ENCODE results near the gene ASPG. TPM values are rescaled to one million over a fixed set of nuclear protein-coding genes. Genes with fewer than 3 reads are reported as not detected.

ASPG gene
- total and polyA plus RNA-seq, 2 donors (not counting 1 experiment from before 2014, with no cell fraction given): not detected

DNA sequence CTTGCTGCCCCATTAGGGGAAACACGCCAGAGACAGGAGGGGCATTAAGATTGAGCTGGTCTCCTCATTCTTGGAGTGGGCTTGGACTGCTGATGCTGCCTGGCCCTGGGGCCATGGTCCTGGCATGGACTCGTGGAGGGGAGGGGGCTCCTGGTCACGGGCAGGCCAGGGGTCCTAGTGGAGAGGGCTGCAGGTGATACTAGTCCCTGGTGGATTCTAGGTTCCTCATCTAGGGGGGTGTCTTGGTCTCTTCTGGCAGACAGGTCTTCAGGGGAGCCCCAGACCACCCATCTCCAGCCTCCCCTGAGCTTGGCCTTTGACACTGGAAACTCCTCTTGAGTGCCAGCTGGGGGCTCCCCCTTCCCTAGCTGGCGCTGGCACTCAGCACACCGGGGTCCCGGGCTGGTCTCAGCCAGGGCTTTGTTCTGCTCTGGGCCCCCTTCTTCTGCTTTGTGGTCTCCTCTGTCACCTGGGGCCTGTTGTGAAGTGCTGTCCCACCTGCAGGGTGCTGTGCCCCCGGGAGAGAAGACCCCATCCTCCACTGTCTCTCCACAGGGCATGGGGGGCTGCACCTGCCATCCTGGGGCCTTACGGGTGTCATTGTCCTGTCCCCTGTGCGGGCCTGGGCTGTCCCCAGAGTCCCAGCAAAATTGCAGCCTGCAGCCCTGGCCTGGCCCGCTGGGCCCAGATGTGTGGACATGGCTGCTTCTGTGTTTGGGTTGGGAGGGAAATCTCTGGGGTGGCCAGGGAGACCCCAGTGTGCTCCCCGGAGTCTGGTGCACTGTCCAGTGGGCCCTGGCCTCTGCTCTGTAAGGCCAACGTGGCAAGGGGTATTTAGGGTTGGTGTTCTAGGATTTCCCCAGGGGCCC is 55.2 kb downstream of the ASPG start:
- H3K27ac ChIP-seq (ENCODE audit: insufficient read depth, low read length): no peak overlapping the region
- no peak for DNase-seq (ENCODE audit: low read depth in 2 of 2)
- H3K4me2 ChIP-seq (ENCODE audit: extremely low read depth, insufficient read depth, low read length): no peak overlapping the region
- TF ChIP-seq, protein P1, sequence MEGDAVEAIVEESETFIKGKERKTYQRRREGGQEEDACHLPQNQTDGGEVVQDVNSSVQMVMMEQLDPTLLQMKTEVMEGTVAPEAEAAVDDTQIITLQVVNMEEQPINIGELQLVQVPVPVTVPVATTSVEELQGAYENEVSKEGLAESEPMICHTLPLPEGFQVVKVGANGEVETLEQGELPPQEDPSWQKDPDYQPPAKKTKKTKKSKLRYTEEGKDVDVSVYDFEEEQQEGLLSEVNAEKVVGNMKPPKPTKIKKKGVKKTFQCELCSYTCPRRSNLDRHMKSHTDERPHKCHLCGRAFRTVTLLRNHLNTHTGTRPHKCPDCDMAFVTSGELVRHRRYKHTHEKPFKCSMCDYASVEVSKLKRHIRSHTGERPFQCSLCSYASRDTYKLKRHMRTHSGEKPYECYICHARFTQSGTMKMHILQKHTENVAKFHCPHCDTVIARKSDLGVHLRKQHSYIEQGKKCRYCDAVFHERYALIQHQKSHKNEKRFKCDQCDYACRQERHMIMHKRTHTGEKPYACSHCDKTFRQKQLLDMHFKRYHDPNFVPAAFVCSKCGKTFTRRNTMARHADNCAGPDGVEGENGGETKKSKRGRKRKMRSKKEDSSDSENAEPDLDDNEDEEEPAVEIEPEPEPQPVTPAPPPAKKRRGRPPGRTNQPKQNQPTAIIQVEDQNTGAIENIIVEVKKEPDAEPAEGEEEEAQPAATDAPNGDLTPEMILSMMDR (conservative IDR thresholded peaks at IDR 0.05 in 1 of 2, IDR thresholded peaks at IDR 0.05 in 1 of 2; ENCODE audit: low read depth in 1 of 2, low read length in 2 of 2): no peak
- TF ChIP-seq EZH2 (IDR thresholded peaks at IDR 0.05; ENCODE audit: low read length, missing control alignments): no peak
- H3K4me1 ChIP-seq (ENCODE audit: control insufficient read depth, extremely low read depth, insufficient read depth, low read length): no peaks in the 10 kb centered on the region
- no peak overlapping the region for H3K4me3 ChIP-seq (replicated peaks in 1 of 4; ENCODE audit: control extremely low read depth in 1 of 4, insufficient read depth in 1 of 4, low read depth in 3 of 4, low read length in 4 of 4)
- peaks cover 8% of the 10 kb centered on the region for H3K27me3 ChIP-seq (ENCODE audit: control insufficient read depth, insufficient read depth, low read length)
- H3K9ac ChIP-seq (ENCODE audit: insufficient read depth, low read length): no peak overlapping the region
- no peak overlapping the region for H2AFZ ChIP-seq (ENCODE audit: low read length)
- no peaks in the 10 kb centered on the region for H3K36me3 ChIP-seq (ENCODE audit: control insufficient read depth, insufficient read depth, low read length)
- H3K9me3 ChIP-seq (ENCODE audit: control insufficient read depth, insufficient read depth, low read depth, low read length): no peaks in the 10 kb centered on the region
- H3K79me2 ChIP-seq (ENCODE audit: control insufficient read depth, insufficient read depth, low read length): no peaks in the 10 kb centered on the region
- H4K20me1 ChIP-seq (ENCODE audit: control insufficient read depth, extremely low read depth, insufficient read depth, low read length): no peaks in the 10 kb centered on the region

DNA sequence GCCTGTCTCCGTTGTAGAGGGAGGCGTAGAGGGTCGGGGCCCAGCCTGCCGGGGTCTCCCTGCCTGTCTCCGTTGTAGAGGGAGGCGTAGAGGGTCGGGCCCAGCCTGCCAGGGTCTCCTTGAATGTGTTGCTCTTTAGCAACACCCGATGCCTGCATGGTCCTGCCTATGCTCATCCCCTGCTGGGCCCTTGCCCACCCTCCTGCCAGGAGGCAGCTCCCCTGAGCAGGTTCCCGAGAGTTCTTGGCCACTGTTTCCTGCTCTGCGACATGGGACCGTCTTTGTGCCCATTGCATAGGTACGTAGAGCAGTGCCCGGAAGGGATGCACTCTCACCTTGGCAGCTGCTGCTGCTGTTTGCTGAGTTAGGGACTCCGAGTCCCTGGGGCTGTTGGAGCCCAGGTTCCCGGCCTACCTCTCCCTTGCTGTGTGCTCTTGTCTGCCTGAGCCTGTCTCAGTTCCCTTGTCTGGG is 56.2 kb downstream of the ASPG start:
- DNase-seq (ENCODE audit: low read depth in 2 of 2): no peak

More for the DNA sequence above, 56.2 kb downstream of the ASPG start:
- Histone ChIP-seq H2AFZ (ENCODE audit: low read length) (no peak overlapping the region), H3K79me2 (ENCODE audit: control insufficient read depth, insufficient read depth, low read length) (no peaks in the 10 kb centered on the region), H3K36me3 (ENCODE audit: control insufficient read depth, insufficient read depth, low read length) (no peaks in the 10 kb centered on the region), H3K9me3 (ENCODE audit: control insufficient read depth, insufficient read depth, low read depth, low read length) (no peaks in the 10 kb centered on the region), H4K20me1 (ENCODE audit: control insufficient read depth, extremely low read depth, insufficient read depth, low read length) (no peaks in the 10 kb centered on the region), H3K4me1 (ENCODE audit: control insufficient read depth, extremely low read depth, insufficient read depth, low read length) (no peaks in the 10 kb centered on the region), H3K27ac (ENCODE audit: insufficient read depth, low read length) (no peak overlapping the region), H3K4me3 (replicated peaks in 1 of 4; ENCODE audit: control extremely low read depth in 1 of 4, insufficient read depth in 1 of 4, low read depth in 3 of 4, low read length in 4 of 4) (no peak overlapping the region), H3K27me3 (ENCODE audit: control insufficient read depth, insufficient read depth, low read length) (peaks cover 3% of the 10 kb centered on the region), H3K4me2 (ENCODE audit: extremely low read depth, insufficient read depth, low read length) (no peak overlapping the region), H3K9ac (ENCODE audit: insufficient read depth, low read length) (no peak overlapping the region)
- TF ChIP-seq, protein P1 (conservative IDR thresholded peaks at IDR 0.05 in 1 of 2, IDR thresholded peaks at IDR 0.05 in 1 of 2; ENCODE audit: low read depth in 1 of 2, low read length in 2 of 2): no peak
- TF ChIP-seq EZH2 (IDR thresholded peaks at IDR 0.05; ENCODE audit: low read length, missing control alignments): no peak
